PFSK-1 (cell line): ENCODE measurements around the gene TRMU.

ENCODE experiments used
- TAF1 ChIP-seq: IDR thresholded peaks from 2 replicates; pipeline ENCODE4 v1.6.1; 2012; ENCODE audit warnings: low read length, control low read depth, borderline replicate concordance; ENCODE audit not compliant: insufficient read depth
- TF ChIP-seq, protein P1 (sequence below), 2 experiments: IDR thresholded peaks; 2 replicates each; pipeline versions ENCODE4 v1.6.1 to v1.8.0; 2011 to 2012; ENCODE audit warnings: low read depth in 2 of 2, low read length in 2 of 2, control low read depth in 1 of 2, inconsistent platforms in 1 of 2, mild to moderate bottlenecking in 1 of 2, moderate library complexity in 1 of 2; ENCODE audit not compliant: insufficient read depth in 1 of 2

- TF ChIP-seq, protein P1, sequence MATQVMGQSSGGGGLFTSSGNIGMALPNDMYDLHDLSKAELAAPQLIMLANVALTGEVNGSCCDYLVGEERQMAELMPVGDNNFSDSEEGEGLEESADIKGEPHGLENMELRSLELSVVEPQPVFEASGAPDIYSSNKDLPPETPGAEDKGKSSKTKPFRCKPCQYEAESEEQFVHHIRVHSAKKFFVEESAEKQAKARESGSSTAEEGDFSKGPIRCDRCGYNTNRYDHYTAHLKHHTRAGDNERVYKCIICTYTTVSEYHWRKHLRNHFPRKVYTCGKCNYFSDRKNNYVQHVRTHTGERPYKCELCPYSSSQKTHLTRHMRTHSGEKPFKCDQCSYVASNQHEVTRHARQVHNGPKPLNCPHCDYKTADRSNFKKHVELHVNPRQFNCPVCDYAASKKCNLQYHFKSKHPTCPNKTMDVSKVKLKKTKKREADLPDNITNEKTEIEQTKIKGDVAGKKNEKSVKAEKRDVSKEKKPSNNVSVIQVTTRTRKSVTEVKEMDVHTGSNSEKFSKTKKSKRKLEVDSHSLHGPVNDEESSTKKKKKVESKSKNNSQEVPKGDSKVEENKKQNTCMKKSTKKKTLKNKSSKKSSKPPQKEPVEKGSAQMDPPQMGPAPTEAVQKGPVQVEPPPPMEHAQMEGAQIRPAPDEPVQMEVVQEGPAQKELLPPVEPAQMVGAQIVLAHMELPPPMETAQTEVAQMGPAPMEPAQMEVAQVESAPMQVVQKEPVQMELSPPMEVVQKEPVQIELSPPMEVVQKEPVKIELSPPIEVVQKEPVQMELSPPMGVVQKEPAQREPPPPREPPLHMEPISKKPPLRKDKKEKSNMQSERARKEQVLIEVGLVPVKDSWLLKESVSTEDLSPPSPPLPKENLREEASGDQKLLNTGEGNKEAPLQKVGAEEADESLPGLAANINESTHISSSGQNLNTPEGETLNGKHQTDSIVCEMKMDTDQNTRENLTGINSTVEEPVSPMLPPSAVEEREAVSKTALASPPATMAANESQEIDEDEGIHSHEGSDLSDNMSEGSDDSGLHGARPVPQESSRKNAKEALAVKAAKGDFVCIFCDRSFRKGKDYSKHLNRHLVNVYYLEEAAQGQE (IDR thresholded peaks at IDR 0.05; ENCODE audit: insufficient read depth in 1 of 2, low read depth in 2 of 2, low read length in 2 of 2): no peak
- no peak for TF ChIP-seq TAF1
Measured at GRCh38 chr22:46292732-46293131, 42.8 kb upstream of the TRMU start.
